RWPE2 (cell line): Measurements from ENCODE around the gene VPS9D1.
A peak's percentile ranks its signal among the peaks of the same experiment; 100 is the strongest.

ENCODE experiments used
- ATAC-seq: fragments of 200-7000 bp; cut with Tn5 transposase; 3 replicates; pipeline ENCODE4 v1.9.1; 2021; ENCODE audit warnings: low read depth
- DNase-seq: peaks from one replicate; pipeline ENCODE4 v3.0.0-alpha.2; 2020; ENCODE audit warnings: low spot score
- H3K27ac ChIP-seq: fragments of 450-650 bp; 2 replicates; pipeline ENCODE4 v1.5.1; 2017; ENCODE audit warnings: mild to moderate bottlenecking; ENCODE audit not compliant: poor library complexity, severe bottlenecking
- H3K27me3 ChIP-seq: fragments of 250-450 bp; sonication (Bioruptor Pico); 2 replicates; pipeline ENCODE4 v1.5.1; 2021; ENCODE audit warnings: mild to moderate bottlenecking, moderate library complexity; ENCODE audit not compliant: insufficient read depth, poor library complexity, severe bottlenecking
- H3K36me3 ChIP-seq: fragments of 250-450 bp; sonication (Bioruptor Pico); 2 replicates; pipeline ENCODE4 v1.5.1; 2020; ENCODE audit warnings: low read depth, mild to moderate bottlenecking, moderate library complexity
- H3K4me1 ChIP-seq: fragments of 250-450 bp; sonication (Bioruptor Pico); 2 replicates; pipeline ENCODE4 v1.5.1; 2021; ENCODE audit warnings: mild to moderate bottlenecking, moderate library complexity; ENCODE audit not compliant: insufficient read depth, poor library complexity, severe bottlenecking
- H3K4me3 ChIP-seq: fragments of 250-450 bp; sonication (Bioruptor Pico); 2 replicates; pipeline ENCODE4 v1.5.1; 2021; ENCODE audit warnings: mild to moderate bottlenecking, moderate library complexity; ENCODE audit not compliant: severe bottlenecking
- H3K9me3 ChIP-seq: fragments of 250-450 bp; sonication (Bioruptor Pico); 2 replicates; pipeline ENCODE4 v1.5.1; 2021; ENCODE audit warnings: mild to moderate bottlenecking, moderate library complexity; ENCODE audit not compliant: severe bottlenecking
- CTCF ChIP-seq: fragments of 450-650 bp; IDR thresholded peaks from one replicate; pipeline ENCODE4 v1.5.1; 2017; ENCODE audit warnings: mild to moderate bottlenecking, moderate library complexity; ENCODE audit not compliant: poor library complexity, severe bottlenecking

VPS9D1 gene, protein sequence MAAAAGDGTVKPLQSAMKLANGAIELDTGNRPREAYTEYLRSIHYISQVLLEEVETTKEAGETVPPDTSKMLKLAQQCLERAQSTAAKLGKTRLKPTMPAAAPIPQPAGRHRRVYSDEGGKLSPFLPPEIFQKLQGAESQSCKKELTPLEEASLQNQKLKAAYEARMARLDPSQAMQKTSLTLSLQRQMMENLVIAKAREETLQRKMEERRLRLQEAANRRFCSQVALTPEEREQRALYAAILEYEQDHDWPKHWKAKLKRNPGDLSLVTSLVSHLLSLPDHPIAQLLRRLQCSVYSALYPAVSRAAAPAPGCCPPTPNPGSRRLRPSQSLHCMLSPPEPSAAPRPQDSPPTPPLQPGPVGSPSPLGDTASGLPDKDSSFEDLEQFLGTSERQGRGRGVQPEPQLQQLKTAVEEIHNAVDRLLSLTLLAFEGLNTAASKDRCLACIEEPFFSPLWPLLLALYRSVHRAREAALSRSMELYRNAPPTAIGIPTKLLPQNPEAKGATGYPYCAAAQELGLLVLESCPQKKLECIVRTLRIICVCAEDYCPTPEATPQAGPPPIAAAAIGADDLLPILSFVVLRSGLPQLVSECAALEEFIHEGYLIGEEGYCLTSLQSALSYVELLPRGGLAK

GRCh38 chr16:89720813-89721545, at the start of gene VPS9D1, which contains the start of gene ZNF276:
VPS9D1 (minus strand) TSS chr16:89720898; CDS start chr16:89720861, 37 bp downstream.
ZNF276 (plus strand) TSS chr16:89721537; CDS start chr16:89721641, 104 bp downstream.
- Histone ChIP-seq H3K27me3 (no peaks in the 10 kb centered on the region), H3K27ac (peak within 1 kb of the TSS; percentile 91), H3K9me3 (no peaks in the 10 kb centered on the region), H3K36me3 (peaks cover 31% of the 10 kb centered on the region), H3K4me3 (peak within 1 kb of the TSS; percentile 79), H3K4me1 (peaks cover 18% of the 10 kb centered on the region)
- ATAC-seq (peak; percentile 52), DNase-seq (peak; percentile 90)
- TF ChIP-seq CTCF, result no peak

- Histone ChIP-seq H3K4me1 (no peaks in the 10 kb centered on the region), H3K9me3 (no peaks in the 10 kb centered on the region), H3K4me3 (no peak overlapping the region), H3K36me3 (peaks cover 95% of the 10 kb centered on the region), H3K27me3 (no peaks in the 10 kb centered on the region), H3K27ac (no peak overlapping the region)
- ATAC-seq, result no peak
- no peak for TF ChIP-seq CTCF
- no peak for DNase-seq
These were observed 49.7 kb upstream of the VPS9D1 start for GRCh38 chr16:89770367-89770766.

DNA sequence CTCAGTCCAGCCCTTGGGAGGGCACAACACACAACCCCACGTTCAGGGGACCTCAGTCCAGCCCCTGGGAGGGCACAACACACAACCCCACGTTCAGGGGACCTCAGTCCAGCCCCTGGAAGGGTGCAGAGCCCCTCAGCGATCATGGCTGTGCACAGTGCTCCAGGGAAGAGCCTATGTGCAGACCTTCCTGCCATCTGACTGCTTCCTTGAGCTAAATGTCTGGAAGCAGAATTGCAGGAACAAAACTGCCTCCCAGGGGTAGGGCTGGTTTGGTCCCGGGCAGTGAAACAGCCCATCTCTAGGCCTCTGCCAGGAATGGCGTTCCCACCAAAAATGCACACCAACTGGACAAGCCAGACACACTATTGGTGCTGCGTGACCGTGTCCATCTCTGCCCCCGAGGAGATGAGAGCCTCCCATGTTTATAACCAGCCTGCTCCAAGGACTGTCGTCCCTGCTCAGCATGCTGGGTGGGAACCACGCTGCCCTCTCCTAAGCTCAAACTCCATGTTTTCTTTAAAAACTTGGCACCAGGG, 44.7 kb upstream of the VPS9D1 start:
- TF ChIP-seq CTCF, result no peak
- Histone ChIP-seq H3K36me3 (peaks cover 87% of the 10 kb centered on the region), H3K27me3 (no peaks in the 10 kb centered on the region), H3K27ac (no peak overlapping the region), H3K4me3 (no peak overlapping the region), H3K9me3 (no peaks in the 10 kb centered on the region), H3K4me1 (no peaks in the 10 kb centered on the region)
- ATAC-seq, result no peak
- DNase-seq, result no peak

GRCh38 chr16:89764711-89765201, 44.1 kb upstream of the VPS9D1 start:
- Histone ChIP-seq H3K4me1 (no peaks in the 10 kb centered on the region), H3K27ac (no peak overlapping the region), H3K9me3 (no peaks in the 10 kb centered on the region), H3K4me3 (no peak overlapping the region), H3K27me3 (no peaks in the 10 kb centered on the region), H3K36me3 (peaks cover 87% of the 10 kb centered on the region)
- ATAC-seq (no peak), DNase-seq (no peak)
- TF ChIP-seq CTCF, result no peak
